Body of pancreas (tissue), 4 donors: Measurements from ENCODE around the gene RAMP1. TPM values are rescaled to one million over a fixed set of nuclear protein-coding genes. Genes with fewer than 3 reads are reported as not detected.

Source experiments
- ATAC-seq: fragments of 150-250 bp; one replicate; pipeline ENCODE4 v1.9.1; 2016
- DNase-seq, 4 donors: peaks; one replicate each; pipeline ENCODE4 v3.0.0-alpha.2; 2019
- H3K27ac ChIP-seq, 4 donors: fragments of 200-600 bp; sonication (generic); 1 replicate in 3 of 4; 2 replicates in 1 of 4; pipeline versions ENCODE4 v1.5.1 to v1.6.1; 2016 to 2019; ENCODE audit warnings: mild to moderate bottlenecking in 1 of 4, mixed read lengths in 1 of 4, moderate library complexity in 1 of 4
- H3K27me3 ChIP-seq, 2 donors: fragments of 200-600 bp; sonication (generic); one replicate each; pipeline ENCODE4 v1.6.0; 2016; ENCODE audit warnings: mild to moderate bottlenecking in 1 of 2
- H3K36me3 ChIP-seq, 2 donors: fragments of 200-600 bp; sonication (generic); replicated peaks in 1 of 2; 2 replicates each; pipeline ENCODE4 v1.5.1; 2016; ENCODE audit warnings: low read depth in 2 of 2; ENCODE audit not compliant: insufficient read depth in 1 of 2
- H3K4me1 ChIP-seq: fragments of 200-600 bp; sonication (generic); one replicate; pipeline ENCODE4 v1.6.0; 2016
- H3K4me3 ChIP-seq, 2 donors: fragments of 200-600 bp; sonication (generic); 1 replicate in 1 of 2; 2 replicates in 1 of 2; pipeline ENCODE4 v1.5.1; 2016 to 2019
- H3K9me3 ChIP-seq, 3 donors: fragments of 200-600 bp; sonication (generic); 1 replicate in 2 of 3; 2 replicates in 1 of 3; pipeline ENCODE4 v1.5.1; 2016
- POLR2A ChIP-seq, 3 donors: fragments of 450-650 bp; IDR thresholded peaks; one replicate each; pipeline ENCODE4 v1.6.1; 2016; ENCODE audit warnings: antibody characterized with exemption in 3 of 3, mild to moderate bottlenecking in 2 of 3
- WGBS, 2 donors: methylation state at CpG; one replicate each; pipeline ENCODE4 v1.1.5; 2017; 5-methylcytosine and 5-hydroxymethylcytosine counted together
- intact Hi-C: fragments of 100-400 bp; cut with DNase I; formaldehyde crosslinking; loops from one replicate; pipeline ENCODE4 v1.15.1; 2023
- total RNA-seq, 2 donors: library from RNA; depleted of rRNA; stranded (reverse); fragments of >200 nt; gene quantifications; one replicate each; pipeline ENCODE4 v1.1.0, GENCODE V29; 2016
- TF ChIP-seq, protein P1 (sequence below), 7 experiments: fragments of 450-650 bp in 4 of 7; fragments of 200-600 bp in 3 of 7; sonication (generic) in 3 of 7; IDR thresholded peaks; one replicate each; pipeline ENCODE4 v1.5.1; 2016 to 2019; ENCODE audit warnings: antibody characterized with exemption in 7 of 7

The RAMP1 gene
- total RNA-seq, 2 donors from 2014 or later = 74.2 to 85.4 TPM

DNA sequence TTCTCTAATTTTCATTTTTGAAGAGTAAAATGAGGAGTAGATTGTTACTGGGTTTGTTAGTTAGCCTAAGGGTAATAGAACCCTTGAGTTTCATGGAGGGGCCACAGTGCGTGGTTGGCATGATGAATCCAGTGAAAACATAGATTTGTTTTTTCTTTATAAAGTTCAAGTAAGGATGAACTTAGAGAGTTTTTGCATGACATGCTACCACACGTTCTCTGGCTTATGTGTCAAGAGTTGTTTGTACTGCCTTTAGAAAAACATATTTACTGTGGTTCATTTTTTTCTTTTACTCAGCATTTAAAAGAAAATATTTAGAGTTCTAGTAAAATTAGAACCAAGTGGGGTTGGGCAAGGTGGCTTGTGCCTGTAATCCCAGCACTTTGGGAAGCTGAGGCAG is 39.0 kb upstream of the RAMP1 start:
- no peaks in the 10 kb centered on the region for H3K36me3 ChIP-seq
- WGBS, 2 donors = 86 to 89% methylated on average over 2 of the region's 2 CpGs
- intact Hi-C loops = no loop called here
- H3K9me3 ChIP-seq = no peaks in the 10 kb centered on the region
- no peaks in the 10 kb centered on the region for H3K27me3 ChIP-seq
- no peak for DNase-seq
- no peak overlapping the region for H3K27ac ChIP-seq
- no peak overlapping the region for H3K4me3 ChIP-seq
- ATAC-seq = no peak
- H3K4me1 ChIP-seq = no peaks in the 10 kb centered on the region
- TF ChIP-seq, protein P1, sequence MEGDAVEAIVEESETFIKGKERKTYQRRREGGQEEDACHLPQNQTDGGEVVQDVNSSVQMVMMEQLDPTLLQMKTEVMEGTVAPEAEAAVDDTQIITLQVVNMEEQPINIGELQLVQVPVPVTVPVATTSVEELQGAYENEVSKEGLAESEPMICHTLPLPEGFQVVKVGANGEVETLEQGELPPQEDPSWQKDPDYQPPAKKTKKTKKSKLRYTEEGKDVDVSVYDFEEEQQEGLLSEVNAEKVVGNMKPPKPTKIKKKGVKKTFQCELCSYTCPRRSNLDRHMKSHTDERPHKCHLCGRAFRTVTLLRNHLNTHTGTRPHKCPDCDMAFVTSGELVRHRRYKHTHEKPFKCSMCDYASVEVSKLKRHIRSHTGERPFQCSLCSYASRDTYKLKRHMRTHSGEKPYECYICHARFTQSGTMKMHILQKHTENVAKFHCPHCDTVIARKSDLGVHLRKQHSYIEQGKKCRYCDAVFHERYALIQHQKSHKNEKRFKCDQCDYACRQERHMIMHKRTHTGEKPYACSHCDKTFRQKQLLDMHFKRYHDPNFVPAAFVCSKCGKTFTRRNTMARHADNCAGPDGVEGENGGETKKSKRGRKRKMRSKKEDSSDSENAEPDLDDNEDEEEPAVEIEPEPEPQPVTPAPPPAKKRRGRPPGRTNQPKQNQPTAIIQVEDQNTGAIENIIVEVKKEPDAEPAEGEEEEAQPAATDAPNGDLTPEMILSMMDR (IDR thresholded peaks at IDR 0.05) = no peak
- TF ChIP-seq POLR2A (IDR thresholded peaks at IDR 0.05) = no peak

DNA sequence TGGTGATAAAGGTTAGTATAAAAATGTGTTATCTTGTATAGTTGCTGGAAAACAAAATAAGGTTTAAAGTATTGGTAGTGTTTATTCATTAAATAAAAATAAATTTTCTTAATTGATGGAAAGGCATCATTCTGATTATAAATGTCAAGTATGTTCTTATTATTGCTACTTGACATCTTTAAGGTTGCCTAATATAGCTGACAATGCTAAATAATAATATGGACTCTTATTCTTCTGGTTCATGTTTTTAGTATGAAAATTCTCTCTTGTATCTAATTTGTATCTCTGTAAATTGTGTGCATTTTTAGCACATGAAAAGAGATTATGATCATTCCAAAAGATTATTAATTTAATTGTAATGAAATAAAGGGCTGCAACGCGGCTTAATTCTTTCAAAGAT is 35.9 kb upstream of the RAMP1 start:
- Histone ChIP-seq H3K9me3 (no peaks in the 10 kb centered on the region), H3K4me3 (no peak overlapping the region), H3K36me3 (no peaks in the 10 kb centered on the region), H3K27ac (no peak overlapping the region), H3K4me1 (peaks cover 7% of the 10 kb centered on the region), H3K27me3 (no peaks in the 10 kb centered on the region)
- WGBS, 2 donors = 91 to 94% methylated on average over 2 of the region's 2 CpGs
- TF ChIP-seq POLR2A (IDR thresholded peaks at IDR 0.05) = no peak
- TF ChIP-seq, protein P1 (IDR thresholded peaks at IDR 0.05) = no peak
- DNase-seq (no peak), ATAC-seq (no peak)
- intact Hi-C loops = no loop called here

DNA sequence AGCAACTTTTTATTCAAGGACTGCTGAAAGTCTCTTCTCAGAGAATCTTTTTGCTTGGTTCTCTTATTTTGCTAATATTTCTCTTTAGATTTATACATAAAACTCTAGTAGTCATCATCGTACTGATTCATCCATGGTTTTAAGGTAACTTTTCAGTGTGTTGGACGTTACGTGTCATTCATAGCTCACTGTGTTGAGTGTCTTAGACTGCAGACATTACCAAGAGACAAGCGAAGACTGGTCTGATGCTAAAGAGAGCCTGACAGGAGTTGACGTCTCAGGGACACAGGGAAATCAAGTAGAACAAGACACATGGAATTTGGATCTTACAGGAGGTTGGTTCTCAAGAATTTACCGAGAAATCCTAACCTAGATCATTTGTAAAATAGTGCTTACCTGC is 35.3 kb upstream of the RAMP1 start:
- H3K27me3 ChIP-seq = no peaks in the 10 kb centered on the region
- intact Hi-C loops = no loop called here
- no peaks in the 10 kb centered on the region for H3K36me3 ChIP-seq
- no peak overlapping the region for H3K4me3 ChIP-seq
- no peaks in the 10 kb centered on the region for H3K9me3 ChIP-seq
- H3K27ac ChIP-seq = no peak overlapping the region
- ATAC-seq (no peak), DNase-seq (no peak)
- peaks cover 7% of the 10 kb centered on the region for H3K4me1 ChIP-seq
- no peak for TF ChIP-seq POLR2A (IDR thresholded peaks at IDR 0.05)
- TF ChIP-seq, protein P1 (IDR thresholded peaks at IDR 0.05) = no peak
- WGBS, 2 donors = 86 to 91% methylated on average over 6 of the region's 6 CpGs

DNA sequence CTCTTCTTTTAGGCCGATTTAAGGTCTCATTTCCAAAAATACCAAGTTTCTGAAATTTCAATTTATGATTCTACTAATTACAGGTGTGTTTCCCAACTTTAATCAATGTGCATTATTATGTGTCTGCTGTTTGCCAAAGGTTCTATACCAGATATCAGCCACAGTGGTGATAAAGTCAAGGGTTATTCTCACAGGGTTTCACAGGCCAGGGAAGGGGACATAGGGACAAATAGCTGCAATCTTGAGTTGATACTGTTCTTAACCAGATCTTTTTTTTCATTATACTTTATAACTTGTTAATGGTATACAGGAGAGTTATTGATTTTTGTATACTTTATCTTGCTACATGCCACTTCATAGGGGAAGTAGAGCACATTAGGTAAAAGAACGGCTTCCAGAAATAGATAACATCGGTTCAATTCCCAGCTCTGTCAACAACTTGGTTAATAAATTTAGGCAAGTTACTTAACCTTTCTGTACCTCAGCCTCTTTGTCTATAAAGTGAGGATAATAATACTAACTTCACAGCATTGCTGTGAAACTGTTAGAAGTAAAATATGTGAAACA is 31.9 kb upstream of the RAMP1 start:
- ATAC-seq (peak; percentile 53), DNase-seq (no peak)
- Histone ChIP-seq H3K27me3 (no peaks in the 10 kb centered on the region), H3K9me3 (no peaks in the 10 kb centered on the region), H3K36me3 (no peaks in the 10 kb centered on the region), H3K4me3 (no peak overlapping the region), H3K27ac (no peak overlapping the region), H3K4me1 (peaks cover 7% of the 10 kb centered on the region)
- intact Hi-C loops = no loop called here
- 23 to 30% methylated on average over 3 of the region's 3 CpGs for WGBS, 2 donors
- TF ChIP-seq, protein P1 (IDR thresholded peaks at IDR 0.05) = no peak
- TF ChIP-seq POLR2A (IDR thresholded peaks at IDR 0.05) = no peak

DNA sequence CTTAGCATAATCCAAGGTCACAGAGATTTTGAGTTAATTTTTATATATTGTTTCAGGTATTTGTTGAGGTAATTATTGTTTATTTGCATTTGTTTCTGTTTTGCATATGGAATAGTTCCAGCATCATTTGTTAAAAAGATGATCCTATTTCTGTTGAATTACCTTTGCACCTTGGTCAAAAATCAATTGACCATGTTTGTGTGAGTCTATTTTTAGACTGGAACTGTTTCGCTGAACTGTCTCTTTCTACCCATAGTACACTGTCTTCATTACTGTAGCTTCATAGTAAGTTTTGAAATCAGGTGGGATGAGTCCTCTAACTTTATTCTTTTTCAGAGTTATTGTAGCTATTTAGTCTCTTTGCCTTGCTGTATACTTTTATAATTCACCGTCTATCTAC is 28.9 kb upstream of the RAMP1 start:
- H3K4me1 ChIP-seq = peaks cover 7% of the 10 kb centered on the region
- H3K36me3 ChIP-seq = no peaks in the 10 kb centered on the region
- no peaks in the 10 kb centered on the region for H3K9me3 ChIP-seq
- TF ChIP-seq, protein P1 (IDR thresholded peaks at IDR 0.05) = no peak
- no peak for TF ChIP-seq POLR2A (IDR thresholded peaks at IDR 0.05)
- H3K4me3 ChIP-seq = no peak overlapping the region
- no peak for ATAC-seq
- intact Hi-C loops = no loop called here
- no peaks in the 10 kb centered on the region for H3K27me3 ChIP-seq
- WGBS, 2 donors = 51 to 65% methylated on average over 2 of the region's 2 CpGs
- no peak overlapping the region for H3K27ac ChIP-seq
- no peak for DNase-seq
